Mammary epithelial cell (primary cell): ENCODE results near the gene LINC01488.

ENCODE experiments used
- CTCF ChIP-seq, 2 donors: IDR thresholded peaks in 1 of 2; conservative IDR thresholded peaks in 1 of 2; 2 replicates each; pipeline ENCODE4 v1.5.1; 2011 to 2012; ENCODE audit warnings: inconsistent platforms in 2 of 2, low read length in 2 of 2, mild to moderate bottlenecking in 2 of 2, control low read depth in 1 of 2, low read depth in 1 of 2; ENCODE audit not compliant: insufficient read depth in 1 of 2; ENCODE audit errors: extremely low read depth in 1 of 2
- EZH2 ChIP-seq: IDR thresholded peaks from 2 replicates; pipeline ENCODE4 v1.6.1; 2012; ENCODE audit warnings: low read length, inconsistent platforms, borderline replicate concordance

GRCh38 chr11:69541001-69541285, 59.5 kb downstream of the LINC01488 start:
- TF ChIP-seq CTCF (conservative IDR thresholded peaks at IDR 0.05 in 1 of 2, IDR thresholded peaks at IDR 0.05 in 1 of 2; ENCODE audit: extremely low read depth in 1 of 2, insufficient read depth in 1 of 2, low read depth in 1 of 2, low read length in 2 of 2) = no peak
- TF ChIP-seq EZH2 = no peak
